Spinal cord (tissue), 10 donors: ENCODE results near the gene PGAM5. TPM values are rescaled to one million over a fixed set of nuclear protein-coding genes. Genes with fewer than 3 reads are reported as not detected.
A peak's percentile ranks its signal among the peaks of the same experiment; 100 is the strongest.

ENCODE experiments used
- DNase-seq, 6 donors: peaks; one replicate each; pipeline versions ENCODE4 v3.0.0 to v3.0.0-alpha.2; 2013 to 2015; ENCODE audit warnings: low spot score in 6 of 6, low read depth in 4 of 6
- H3K27ac ChIP-seq: one replicate; pipeline ENCODE4 v1.5.1; 2013; ENCODE audit warnings: low read depth, low read length, control low read depth
- H3K27me3 ChIP-seq: one replicate; pipeline ENCODE4 v1.6.1; 2013; ENCODE audit warnings: low read length; ENCODE audit not compliant: control insufficient read depth, insufficient read depth
- H3K36me3 ChIP-seq: one replicate; pipeline ENCODE4 v1.6.1; 2013; ENCODE audit warnings: low read length; ENCODE audit not compliant: control insufficient read depth, insufficient read depth
- H3K4me1 ChIP-seq: one replicate; pipeline ENCODE4 v1.6.1; 2013; ENCODE audit warnings: low read length; ENCODE audit not compliant: control insufficient read depth, insufficient read depth
- H3K4me3 ChIP-seq: one replicate; pipeline ENCODE4 v1.5.1; 2013; ENCODE audit warnings: low read depth, low read length, control low read depth
- H3K9me3 ChIP-seq: one replicate; pipeline ENCODE4 v1.6.1; 2013; ENCODE audit warnings: low read length; ENCODE audit not compliant: control insufficient read depth, insufficient read depth
- WGBS: methylation state at CpG from one replicate; pipeline ENCODE4 v1.1.5; 2013; ENCODE audit warnings: missing lambda C conversion rate; ENCODE audit not compliant: insufficient coverage; 5-methylcytosine and 5-hydroxymethylcytosine counted together
- long read RNA-seq, 4 donors: transcript quantifications; one replicate each; lab custom pipeline, GENCODE V29; 2026
- polyA plus RNA-seq, 2 donors: library from polyadenylated mRNA; unstranded; fragments of 120-200 nt; gene quantifications; one replicate each; pipeline ENCODE4 v1.2.1, GENCODE V29; 2013; ENCODE audit not compliant: insufficient read length in 2 of 2
- total RNA-seq, 2 donors: library from RNA; depleted of rRNA in 1 of 2; stranded (reverse); fragments of 120-200 nt in 1 of 2; fragments of >200 nt in 1 of 2; gene quantifications; one replicate each; pipeline versions ENCODE4 v1.2.3 to v1.2.4, GENCODE V29; 2013 to 2014
- donor health status: healthy.

PGAM5 gene
- total RNA-seq: 10 to 100 TPM; 19.9 to 26.6 TPM
- polyA plus RNA-seq: 10 to 100 TPM; 30.1 to 34.8 TPM
- long read RNA-seq, donor 1, transcript PGAM5-203 (6 exons, 2,834 nt): major isoform, 7 of 8 reads
- long read RNA-seq, donor 1, partial matches to known transcripts: 0 of 8 reads
- long read RNA-seq, donor 1, other reads (novel, unspliced or antisense): 0 of 8 reads
- long read RNA-seq, donor 2, partial matches to known transcripts: 0 of 3 reads
- long read RNA-seq, donor 2, other reads (novel, unspliced or antisense): 0 of 3 reads
- long read RNA-seq, donor 3: 0 reads
- long read RNA-seq, donor 4, partial matches to known transcripts: 15 of 18 reads
- long read RNA-seq, donor 4, other reads (novel, unspliced or antisense): 0 of 18 reads

- peak; percentile 57 to 95 (median 78) for DNase-seq
- peak within 1 kb of the TSS; percentile 82 for H3K4me3 ChIP-seq
- no peaks in the 10 kb centered on the region for H3K9me3 ChIP-seq
- H3K27me3 ChIP-seq: no peaks in the 10 kb centered on the region
- H3K4me1 ChIP-seq: peaks cover 14% of the 10 kb centered on the region
- H3K36me3 ChIP-seq: peaks cover 26% of the 10 kb centered on the region
- WGBS: under 1% methylated on average over 94 of the region's 94 CpGs
- H3K27ac ChIP-seq: peak within 1 kb of the TSS; percentile 73
Measured at GRCh38 chr12:132710405-132711079, at the start of gene PGAM5. PGAM5 (plus strand) TSS chr12:132710842; CDS start chr12:132710877, 35 bp downstream.

- DNase-seq: no peak
- WGBS: 86% methylated on average over 11 of the region's 11 CpGs
- no peak overlapping the region for H3K27ac ChIP-seq
- no peaks in the 10 kb centered on the region for H3K9me3 ChIP-seq
- peaks cover 75% of the 10 kb centered on the region for H3K36me3 ChIP-seq
- no peaks in the 10 kb centered on the region for H3K4me1 ChIP-seq
- no peaks in the 10 kb centered on the region for H3K27me3 ChIP-seq
- H3K4me3 ChIP-seq: no peak overlapping the region
Measured at GRCh38 chr12:132660996-132661395, 49.6 kb upstream of the PGAM5 start.

DNA sequence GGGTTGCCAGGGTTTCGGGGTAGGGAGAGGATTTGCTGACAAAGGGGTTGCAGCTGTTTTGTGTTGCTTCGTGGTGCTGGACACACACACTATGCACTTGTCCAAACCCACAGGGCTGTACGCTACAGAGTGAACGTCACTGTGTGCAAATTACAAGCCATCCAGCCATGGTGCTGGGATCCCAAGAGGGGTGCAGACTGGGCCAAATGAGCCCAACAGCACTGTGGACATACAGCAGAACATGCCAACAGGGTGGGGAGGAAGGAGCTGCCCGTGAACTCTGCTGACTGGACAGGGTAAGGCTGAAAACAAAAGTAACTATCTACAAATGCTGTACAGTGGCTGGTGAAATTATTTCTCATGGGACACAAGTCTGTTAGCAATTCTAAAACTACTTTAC, 48.7 kb upstream of the PGAM5 start:
- DNase-seq: no peak
- Histone ChIP-seq H3K27ac (no peak overlapping the region), H3K4me1 (no peaks in the 10 kb centered on the region), H3K27me3 (no peaks in the 10 kb centered on the region), H3K4me3 (no peak overlapping the region), H3K36me3 (peaks cover 77% of the 10 kb centered on the region), H3K9me3 (no peaks in the 10 kb centered on the region)
- WGBS: 44% methylated on average over 2 of the region's 5 CpGs

DNA sequence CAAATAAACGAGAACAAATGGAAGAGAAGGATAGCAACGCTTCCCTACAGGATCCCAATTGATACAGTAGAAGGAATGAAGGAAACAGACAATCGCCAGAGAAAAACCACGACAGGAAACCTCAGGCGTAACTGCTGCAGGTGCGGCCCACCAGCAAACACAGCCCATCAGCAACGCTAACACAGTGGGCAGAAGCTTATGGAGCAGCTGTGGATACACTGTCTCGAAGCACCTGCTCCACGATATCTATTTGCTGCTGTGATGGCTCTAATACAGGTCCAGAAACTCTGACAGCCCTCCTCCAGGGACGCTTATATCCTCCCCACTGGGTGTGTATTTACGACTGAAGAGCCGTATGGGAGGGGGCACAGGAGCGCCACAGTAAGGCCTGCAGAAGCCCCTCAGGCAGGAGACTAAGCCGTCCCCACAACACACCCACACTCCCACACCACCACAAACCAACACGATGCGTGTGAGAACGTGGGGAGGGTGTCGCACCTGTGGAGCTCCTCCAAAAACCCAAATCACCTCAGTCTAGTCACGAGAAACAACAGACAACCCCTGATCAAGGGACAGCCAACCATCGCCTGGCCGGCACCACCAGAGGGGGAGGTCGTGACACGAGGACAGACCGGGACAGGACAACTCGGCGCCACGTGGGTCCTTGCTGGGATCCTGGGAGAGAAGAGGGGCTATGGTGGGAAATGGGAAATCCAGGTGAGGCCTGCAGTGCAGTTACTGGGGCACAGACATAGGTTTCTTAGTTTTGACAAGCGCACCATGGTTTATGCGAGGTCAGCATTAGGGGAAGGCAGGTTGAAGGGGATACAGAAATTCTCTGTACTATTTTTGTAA, 47.5 kb upstream of the PGAM5 start:
- Histone ChIP-seq H3K27ac (no peak overlapping the region), H3K27me3 (no peaks in the 10 kb centered on the region), H3K4me1 (no peaks in the 10 kb centered on the region), H3K9me3 (no peaks in the 10 kb centered on the region), H3K36me3 (peaks cover 77% of the 10 kb centered on the region), H3K4me3 (no peak overlapping the region)
- WGBS: 94% methylated on average over 25 of the region's 29 CpGs
- no peak for DNase-seq

DNA sequence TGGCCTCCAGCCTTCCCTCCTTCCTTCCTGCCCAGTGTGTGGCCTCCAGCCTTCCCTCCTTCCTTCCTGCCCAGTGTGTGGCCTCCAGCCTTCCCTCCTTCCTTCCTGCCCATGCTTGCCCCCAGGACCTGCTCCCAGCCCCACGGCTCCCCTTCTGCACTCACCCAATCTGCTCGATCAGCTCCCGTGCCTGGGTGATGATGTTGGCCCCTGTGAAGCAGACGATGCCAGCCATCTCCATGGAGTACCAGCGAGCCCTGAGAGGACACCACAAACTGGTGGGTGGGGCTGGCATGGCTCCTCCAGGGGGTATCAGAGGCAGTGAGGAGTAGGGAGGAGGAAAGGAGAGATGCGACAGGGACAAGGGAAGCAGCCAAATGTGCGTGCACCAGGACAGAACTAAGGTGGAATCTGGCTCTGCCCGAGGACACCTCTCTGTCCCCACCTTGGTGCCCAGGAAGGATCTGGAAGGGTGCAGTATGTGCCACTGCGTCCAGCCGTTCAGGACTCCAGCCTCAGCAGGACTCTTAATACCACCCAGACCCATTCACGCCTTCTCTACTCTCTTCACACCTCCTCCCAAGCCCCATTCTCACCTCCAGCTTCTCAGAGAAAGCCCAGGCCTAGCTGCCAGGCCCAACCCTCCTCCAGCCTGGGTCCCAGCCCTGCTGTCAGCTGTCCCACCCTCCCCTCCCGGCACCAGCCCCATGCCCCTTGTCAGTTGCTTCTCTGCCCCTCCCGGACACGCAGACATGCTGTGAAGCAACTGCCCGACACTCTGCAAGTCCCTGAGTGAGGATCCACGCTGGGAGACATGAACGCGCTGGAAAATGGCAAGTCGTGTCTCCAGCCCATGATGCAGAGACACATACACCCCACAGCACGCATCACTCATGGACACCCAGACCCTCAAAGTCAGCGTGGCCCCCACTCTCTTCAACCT, 46.2 kb upstream of the PGAM5 start:
- no peak overlapping the region for H3K27ac ChIP-seq
- WGBS: 95% methylated on average over 20 of the region's 21 CpGs

DNA sequence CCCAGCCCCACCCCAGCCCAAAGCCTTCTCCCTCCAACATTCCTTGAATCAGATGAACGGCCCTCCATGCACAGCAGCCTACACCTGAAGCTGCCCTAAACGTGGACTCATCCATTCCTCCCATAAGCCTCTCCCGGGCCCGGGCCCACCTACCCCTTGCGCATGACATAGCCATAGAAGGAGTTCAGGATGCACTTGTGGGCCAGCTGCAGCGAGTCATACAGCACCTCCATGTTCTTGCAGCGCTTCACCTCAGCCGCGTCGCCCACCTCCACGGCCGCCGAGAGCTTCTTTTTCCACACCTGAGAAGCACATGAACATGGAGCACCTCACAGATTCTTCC, 45.5 kb upstream of the PGAM5 start:
- no peaks in the 10 kb centered on the region for H3K27me3 ChIP-seq
- WGBS: 98% methylated on average over 13 of the region's 13 CpGs
- no peak for DNase-seq
- H3K27ac ChIP-seq: no peak overlapping the region
- H3K9me3 ChIP-seq: no peaks in the 10 kb centered on the region
- H3K36me3 ChIP-seq: peaks cover 82% of the 10 kb centered on the region
- H3K4me1 ChIP-seq: no peaks in the 10 kb centered on the region
- H3K4me3 ChIP-seq: no peak overlapping the region

More for the DNA sequence above, 46.2 kb upstream of the PGAM5 start:
- Histone ChIP-seq H3K27me3 (no peaks in the 10 kb centered on the region), H3K9me3 (no peaks in the 10 kb centered on the region), H3K36me3 (peaks cover 81% of the 10 kb centered on the region), H3K4me1 (no peaks in the 10 kb centered on the region), H3K4me3 (no peak overlapping the region)
- no peak for DNase-seq

- Histone ChIP-seq H3K36me3 (peaks cover 83% of the 10 kb centered on the region), H3K9me3 (no peaks in the 10 kb centered on the region), H3K4me1 (no peaks in the 10 kb centered on the region), H3K27me3 (no peaks in the 10 kb centered on the region), H3K4me3 (no peak overlapping the region), H3K27ac (no peak overlapping the region)
- DNase-seq: no peak
- no CpG with 5 or more reads among the region's 6 CpGs for WGBS
Measured at GRCh38 chr12:132665794-132666193, 44.8 kb upstream of the PGAM5 start.

DNA sequence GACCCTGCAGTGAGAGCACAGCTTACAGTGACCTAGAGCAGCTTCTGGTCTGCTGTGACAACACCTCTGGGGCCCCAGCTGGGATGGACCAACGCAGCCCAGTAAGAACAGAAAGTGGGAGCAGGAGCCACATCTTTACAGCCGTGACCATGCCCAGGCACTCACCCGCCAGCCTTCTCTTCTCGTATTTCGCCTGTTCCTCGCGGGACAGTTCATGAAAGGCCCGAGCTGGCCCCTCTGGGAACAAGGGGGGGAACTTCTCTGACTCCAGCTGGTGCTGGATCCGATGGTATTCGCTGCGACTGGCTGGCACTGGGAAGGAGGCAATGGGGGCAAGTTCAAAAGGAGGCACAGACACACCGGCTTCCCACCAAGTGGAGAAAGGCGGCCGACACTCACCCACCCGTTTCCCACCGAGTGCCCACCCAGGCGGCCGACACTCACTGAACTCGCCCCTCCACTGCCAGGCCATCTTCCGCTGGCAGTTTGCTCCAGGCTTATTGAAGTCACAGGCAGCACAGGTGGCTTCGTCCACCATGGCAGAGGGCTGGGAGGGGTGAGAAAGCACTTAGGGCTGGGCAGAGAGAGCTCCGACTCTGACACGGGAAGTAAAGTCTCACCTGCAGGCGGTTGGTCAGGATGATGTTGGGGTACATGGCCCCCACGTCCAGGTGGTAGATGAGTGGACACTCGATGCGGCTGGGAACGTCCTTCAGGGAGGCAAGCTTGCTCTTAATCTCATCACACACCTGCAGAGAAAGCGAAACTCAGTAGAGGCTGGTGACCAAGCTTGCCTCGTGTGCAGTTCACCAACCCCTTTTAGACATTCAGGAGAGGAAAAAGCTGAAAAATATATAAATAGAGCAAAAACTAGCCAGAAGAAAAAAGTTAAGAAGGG, 42.2 kb upstream of the PGAM5 start:
- H3K27ac ChIP-seq: no peak overlapping the region
- H3K27me3 ChIP-seq: no peaks in the 10 kb centered on the region
- H3K9me3 ChIP-seq: no peaks in the 10 kb centered on the region
- 94% methylated on average over 19 of the region's 30 CpGs for WGBS
- no peak overlapping the region for H3K4me3 ChIP-seq
- no peaks in the 10 kb centered on the region for H3K4me1 ChIP-seq
- peaks cover 91% of the 10 kb centered on the region for H3K36me3 ChIP-seq
- DNase-seq: no peak
